ENCODE results near the gene ATP2A3.
A peak's percentile ranks its signal among the peaks of the same experiment; 100 is the strongest.

ATP2A3 gene

GRCh38 chr17:3964203-3965117 is at the start of gene ATP2A3:
TSS of gene ATP2A3 (minus strand) at chr17:3964437. CDS start at chr17:3964291, 146 bp downstream.
- DNase-seq (ENCODE audit: low read depth): peak; percentile 27

GRCh38 chr17:4010754-4011153 is 46.5 kb upstream of the ATP2A3 start:
- no peak for DNase-seq (ENCODE audit: low read depth)

- DNase-seq (ENCODE audit: low read depth): no peak
Measured at GRCh38 chr17:4009186-4009785, 45.0 kb upstream of the ATP2A3 start.

GRCh38 chr17:4008441-4009185 is 44.4 kb upstream of the ATP2A3 start:
- no peak for DNase-seq (ENCODE audit: low read depth)

- DNase-seq (ENCODE audit: low read depth): no peak
Measured at GRCh38 chr17:4008082-4008435, 43.8 kb upstream of the ATP2A3 start.

- no peak for DNase-seq (ENCODE audit: low read depth)
Measured at GRCh38 chr17:4007346-4008081, 43.3 kb upstream of the ATP2A3 start.

GRCh38 chr17:4006745-4007211 is 42.5 kb upstream of the ATP2A3 start:
- no peak for DNase-seq (ENCODE audit: low read depth)

GRCh38 chr17:4006165-4006589 is 41.9 kb upstream of the ATP2A3 start:
- no peak for DNase-seq (ENCODE audit: low read depth)

GRCh38 chr17:4005296-4006164 is 41.3 kb upstream of the ATP2A3 start:
- DNase-seq (ENCODE audit: low read depth): no peak

- peak; percentile 25 for DNase-seq (ENCODE audit: low read depth)
Measured at GRCh38 chr17:4004517-4005295, 40.5 kb upstream of the ATP2A3 start.

- no peak for DNase-seq (ENCODE audit: low read depth)
Measured at GRCh38 chr17:4003501-4004421, 39.5 kb upstream of the ATP2A3 start.

- no peak for DNase-seq (ENCODE audit: low read depth)
Measured at GRCh38 chr17:4003131-4003500, 38.9 kb upstream of the ATP2A3 start.

GRCh38 chr17:4001048-4001590 is 36.9 kb upstream of the ATP2A3 start:
- DNase-seq (ENCODE audit: low read depth): no peak

- no peak for DNase-seq (ENCODE audit: low read depth)
Measured at GRCh38 chr17:3998436-3998835, 34.2 kb upstream of the ATP2A3 start.

GRCh38 chr17:3995067-3995466 is 30.8 kb upstream of the ATP2A3 start:
- no peak for DNase-seq (ENCODE audit: low read depth)

GRCh38 chr17:3994221-3994576 is 30.0 kb upstream of the ATP2A3 start:
- DNase-seq (ENCODE audit: low read depth): no peak

GRCh38 chr17:3993493-3994220 is 29.4 kb upstream of the ATP2A3 start:
- DNase-seq (ENCODE audit: low read depth): no peak

GRCh38 chr17:3992370-3992769 is 28.1 kb upstream of the ATP2A3 start:
- no peak for DNase-seq (ENCODE audit: low read depth)
